Mesothelial cell of epicardium (in vitro differentiated cells): ENCODE results near the gene CERS2. TPM values are rescaled to one million over a fixed set of nuclear protein-coding genes. Genes with fewer than 3 reads are reported as not detected.

ENCODE experiments used
- DNase-seq, 2 experiments: peaks; one replicate each; pipeline ENCODE4 v3.0.0; 2021; ENCODE audit warnings: low spot score in 2 of 2; ENCODE audit not compliant: unreplicated experiment in 2 of 2
- H3K27ac Mint-ChIP-seq: 2 replicates; pipeline ENCODE4 v1.8.0; 2021; ENCODE audit warnings: mixed read lengths
- H3K27me3 Mint-ChIP-seq: 2 replicates; pipeline ENCODE4 v1.8.0; 2021; ENCODE audit warnings: low read depth, mixed read lengths
- H3K36me3 Mint-ChIP-seq: 2 replicates; pipeline ENCODE4 v1.8.0; 2021; ENCODE audit warnings: mixed read lengths
- H3K4me1 Mint-ChIP-seq: 2 replicates; pipeline ENCODE4 v1.8.0; 2021; ENCODE audit warnings: mixed read lengths
- H3K4me3 Mint-ChIP-seq: 2 replicates; pipeline ENCODE4 v1.8.0; 2021; ENCODE audit warnings: mild to moderate bottlenecking, moderate library complexity, mixed read lengths
- H3K9me3 Mint-ChIP-seq: 2 replicates; pipeline ENCODE4 v1.8.0; 2021; ENCODE audit warnings: mixed read lengths
- CTCF ChIP-seq: fragments of 200-600 bp; sonication (generic); IDR thresholded peaks from one replicate; pipeline ENCODE4 v1.5.0; 2021; ENCODE audit warnings: antibody characterized with exemption; ENCODE audit not compliant: unreplicated experiment
- total RNA-seq: library from RNA; stranded (reverse); gene quantifications from 3 replicates; pipeline ENCODE4 v1.2.1, GENCODE V29; 2021

Gene CERS2
- total RNA-seq, 1 donor from 2014 or later = 132 TPM

- Mint-ChIP-seq H3K4me3 (peak overlapping the region; percentile 97), H3K36me3 (peaks cover 2% of the 10 kb centered on the region), H3K27me3 (no peaks in the 10 kb centered on the region)
These were observed 35.2 kb upstream of the CERS2 start for GRCh38 chr1:151009674-151010345.

DNA sequence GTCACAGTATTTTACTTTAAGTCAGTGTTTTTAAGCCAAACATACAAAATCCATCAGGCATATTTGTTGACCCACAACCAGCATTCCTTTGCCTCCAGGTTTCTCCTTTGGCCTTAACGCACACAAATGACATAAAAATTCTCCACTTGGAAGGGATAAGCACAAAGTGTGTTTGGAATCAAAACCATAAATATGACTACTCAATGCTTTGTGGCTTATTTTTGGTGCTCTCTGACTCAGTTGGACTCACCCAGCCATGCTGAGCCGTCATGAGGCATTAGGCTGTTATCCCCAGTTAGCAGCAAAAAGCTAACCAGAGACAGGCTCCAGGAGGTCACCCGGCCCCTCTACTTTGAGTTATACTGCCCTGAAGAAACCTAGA is 34.6 kb upstream of the CERS2 start:
- no peaks in the 10 kb centered on the region for H3K9me3 Mint-ChIP-seq
- no peak for DNase-seq
- TF ChIP-seq CTCF = no peak

More at GRCh38 chr1:151009674-151010345, 35.2 kb upstream of the CERS2 start:
- Mint-ChIP-seq H3K9me3 (no peaks in the 10 kb centered on the region), H3K27ac (peak overlapping the region; percentile 100), H3K4me1 (peaks cover 56% of the 10 kb centered on the region)
- DNase-seq = no peak
- TF ChIP-seq CTCF = no peak

DNA sequence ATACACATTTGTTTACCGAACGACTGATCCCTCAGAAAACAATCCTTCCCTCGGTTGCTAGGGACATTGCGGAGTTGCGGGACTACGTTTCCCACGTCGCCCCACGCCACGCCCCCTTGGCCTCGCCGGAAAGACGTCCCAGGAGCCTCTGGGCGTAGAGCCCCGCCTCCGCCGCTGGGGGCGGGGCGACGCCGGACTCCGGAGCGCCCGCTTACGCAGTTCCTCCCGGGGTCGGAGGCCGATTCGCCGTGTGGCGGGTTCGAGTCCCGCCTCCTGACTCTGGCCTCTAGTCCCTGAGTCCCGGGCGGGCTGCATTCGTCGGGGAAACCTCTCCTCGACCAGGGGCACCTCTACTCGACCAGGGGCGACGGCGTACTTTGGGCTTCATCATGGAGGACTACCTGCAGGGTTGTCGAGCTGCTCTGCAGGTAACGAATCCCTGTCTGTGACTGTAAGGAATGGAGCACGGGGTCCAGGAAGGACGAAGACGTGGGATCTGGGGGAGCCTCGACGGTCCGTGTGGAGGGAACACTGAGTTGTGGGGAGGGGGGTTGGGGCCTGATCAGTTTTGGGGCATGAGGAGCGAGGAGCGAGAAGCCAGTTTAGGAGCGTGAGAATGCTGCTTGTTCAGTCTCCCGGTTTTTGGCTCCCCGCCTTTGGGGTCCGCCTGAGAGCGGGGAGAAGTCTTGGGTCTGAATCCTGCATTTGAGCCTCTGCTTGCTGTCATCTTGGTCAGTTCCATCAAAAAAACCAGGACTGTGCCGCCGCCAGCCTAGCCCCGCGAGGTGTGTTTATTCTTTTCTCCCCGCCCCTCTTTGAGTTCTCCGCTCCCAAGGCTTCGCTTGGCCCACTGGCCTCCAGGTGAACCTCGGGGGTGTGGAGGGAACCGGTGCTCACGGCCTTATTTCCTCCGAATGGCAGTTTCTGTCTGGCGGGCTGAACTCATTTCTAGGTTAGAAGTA is 33.9 kb upstream of the CERS2 start, which contains the start of gene PRUNE1:
Gene PRUNE1, plus strand, starts transcription at position 206 of the 962 bp plus-strand sequence. Its CDS starts 184 bp downstream, at position 390.
- peak; percentile 89 to 91 for DNase-seq
- Mint-ChIP-seq H3K27ac (peak within 1 kb of the TSS; percentile 100), H3K4me3 (peak within 1 kb of the TSS; percentile 97), H3K4me1 (peaks cover 64% of the 10 kb centered on the region), H3K27me3 (no peaks in the 10 kb centered on the region), H3K36me3 (peaks cover 2% of the 10 kb centered on the region), H3K9me3 (no peaks in the 10 kb centered on the region)
- TF ChIP-seq CTCF = no peak

More for the DNA sequence above, 34.6 kb upstream of the CERS2 start:
- H3K36me3 Mint-ChIP-seq = peaks cover 2% of the 10 kb centered on the region
- peaks cover 61% of the 10 kb centered on the region for H3K4me1 Mint-ChIP-seq
- no peaks in the 10 kb centered on the region for H3K27me3 Mint-ChIP-seq
- peak overlapping the region; percentile 100 for H3K27ac Mint-ChIP-seq
- H3K4me3 Mint-ChIP-seq = peak overlapping the region; percentile 97

GRCh38 chr1:151007853-151008243 is 33.2 kb upstream of the CERS2 start:
- Mint-ChIP-seq H3K36me3 (peaks cover 2% of the 10 kb centered on the region), H3K27me3 (no peaks in the 10 kb centered on the region), H3K4me3 (peak overlapping the region; percentile 97), H3K27ac (peak overlapping the region; percentile 100), H3K4me1 (peaks cover 66% of the 10 kb centered on the region), H3K9me3 (no peaks in the 10 kb centered on the region)
- DNase-seq = no peak
- no peak for TF ChIP-seq CTCF

DNA sequence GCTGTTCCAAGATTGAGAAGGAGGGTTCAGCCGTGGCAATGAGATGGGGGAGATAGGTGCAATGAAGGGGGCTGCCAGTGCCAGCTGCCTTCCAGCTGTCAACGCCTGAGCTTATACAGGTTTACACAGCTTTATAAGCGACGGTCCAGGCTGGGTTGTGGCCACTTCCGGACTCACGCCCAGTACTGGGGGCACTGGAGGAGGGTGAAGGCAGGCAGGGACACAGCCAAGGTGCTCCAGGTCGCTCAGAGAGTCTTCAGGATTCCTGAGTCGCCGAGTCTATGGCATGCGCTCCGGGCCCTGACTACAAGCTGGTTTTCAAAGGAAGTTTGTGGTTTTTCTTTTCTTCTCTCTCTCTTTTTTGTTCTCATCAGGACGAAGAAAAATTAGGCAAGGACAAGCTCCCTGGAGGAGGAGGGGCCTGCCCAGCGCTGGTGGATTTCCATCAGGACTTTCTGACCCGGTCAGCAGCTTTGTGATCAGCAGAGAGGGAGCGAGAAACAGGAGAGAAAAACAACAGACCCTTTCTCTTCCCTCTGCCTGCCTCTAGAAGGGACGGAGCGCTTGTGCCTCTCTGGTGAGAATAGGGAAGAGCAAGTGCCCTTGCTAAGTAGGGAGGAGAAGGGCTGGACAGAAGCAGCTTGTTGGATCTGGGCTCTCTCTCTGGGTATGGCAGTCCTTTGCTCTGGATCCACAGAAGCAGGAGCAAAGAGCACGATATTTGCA is 31.9 kb upstream of the CERS2 start, which contains the start of gene MINDY1:
Gene MINDY1, minus strand, starts transcription at position 576 of the 726 bp plus-strand sequence. CDS start 4,285 bp downstream, outside the sequence.
- peak within 1 kb of the TSS; percentile 97 for H3K4me3 Mint-ChIP-seq
- peaks cover 6% of the 10 kb centered on the region for H3K36me3 Mint-ChIP-seq
- no peak for TF ChIP-seq CTCF
- H3K4me1 Mint-ChIP-seq = peaks cover 70% of the 10 kb centered on the region
- no peaks in the 10 kb centered on the region for H3K27me3 Mint-ChIP-seq
- H3K9me3 Mint-ChIP-seq = no peaks in the 10 kb centered on the region
- peak in 1 of 2 experiments; percentile 70 for DNase-seq
- peak within 1 kb of the TSS; percentile 100 for H3K27ac Mint-ChIP-seq
